ENCODE data around the gene E2F4. TPM values are rescaled to one million over a fixed set of nuclear protein-coding genes. Genes with fewer than 3 reads are reported as not detected.
A peak's percentile ranks its signal among the peaks of the same experiment; 100 is the strongest.

Gene E2F4
- total and polyA plus RNA-seq, 2 experiments from 2014 or later: 70.4 to 72.4 TPM

- TF ChIP-seq EZH2phosphoT487 (IDR thresholded peaks at IDR 0.05; ENCODE audit: low read depth, severe bottlenecking, unreplicated experiment) (no peak), CTCF (IDR thresholded peaks at IDR 0.05; ENCODE audit: poor library complexity) (no peak), EZH2 (IDR thresholded peaks at IDR 0.05; ENCODE audit: borderline replicate concordance) (no peak)
- Histone ChIP-seq H3K79me2 (peaks cover 16% of the 10 kb centered on the region), H4K20me1 (ENCODE audit: insufficient read depth, poor library complexity, severe bottlenecking) (no peaks in the 10 kb centered on the region), H2AFZ (no peak overlapping the region), H3K4me2 (peak overlapping the region; percentile 96), H3K27ac (no peak overlapping the region), H3K9me3 (ENCODE audit: low read depth) (no peaks in the 10 kb centered on the region), H3K27me3 (no peaks in the 10 kb centered on the region), H3K36me3 (replicated peaks; ENCODE audit: insufficient read depth, low read depth) (no peaks in the 10 kb centered on the region), H3K4me1 (ENCODE audit: insufficient read depth) (peaks cover 9% of the 10 kb centered on the region), H3K4me3 (peak overlapping the region; percentile 74), H3K9me2 (replicated peaks; ENCODE audit: insufficient read depth) (no peaks in the 10 kb centered on the region)
- 92% methylated on average over 9 of the region's 9 CpGs for WGBS (ENCODE audit: low lambda C conversion rate, missing lambda C conversion rate)
- no peak for DNase-seq (ENCODE audit: low spot score)
Observed at GRCh38 chr16:67228034-67228785, 36.3 kb downstream of the E2F4 start.

- no peak for TF ChIP-seq EZH2 (IDR thresholded peaks at IDR 0.05; ENCODE audit: borderline replicate concordance)
- TF ChIP-seq EZH2phosphoT487 (IDR thresholded peaks at IDR 0.05; ENCODE audit: low read depth, severe bottlenecking, unreplicated experiment): no peak
- no peak for TF ChIP-seq CTCF (IDR thresholded peaks at IDR 0.05; ENCODE audit: poor library complexity)
- no peaks in the 10 kb centered on the region for H3K9me2 ChIP-seq (replicated peaks; ENCODE audit: insufficient read depth)
Observed at GRCh38 chr16:67228905-67229304, 37.0 kb downstream of the E2F4 start.

GRCh38 chr16:67229906-67230808 is 38.2 kb downstream of the E2F4 start:
- WGBS (ENCODE audit: low lambda C conversion rate, missing lambda C conversion rate): 99% methylated on average over 32 of the region's 32 CpGs
- Histone ChIP-seq H3K79me2 (peaks cover 16% of the 10 kb centered on the region), H3K9me3 (ENCODE audit: low read depth) (no peaks in the 10 kb centered on the region), H3K4me1 (ENCODE audit: insufficient read depth) (peaks cover 9% of the 10 kb centered on the region), H3K27ac (no peak overlapping the region), H3K4me3 (no peak overlapping the region), H2AFZ (no peak overlapping the region), H3K36me3 (replicated peaks; ENCODE audit: insufficient read depth, low read depth) (no peaks in the 10 kb centered on the region), H3K4me2 (no peak overlapping the region), H4K20me1 (ENCODE audit: insufficient read depth, poor library complexity, severe bottlenecking) (no peaks in the 10 kb centered on the region), H3K9me2 (replicated peaks; ENCODE audit: insufficient read depth) (no peaks in the 10 kb centered on the region), H3K27me3 (no peaks in the 10 kb centered on the region)
- TF ChIP-seq EZH2phosphoT487 (IDR thresholded peaks at IDR 0.05; ENCODE audit: low read depth, severe bottlenecking, unreplicated experiment) (no peak), CTCF (IDR thresholded peaks at IDR 0.05; ENCODE audit: poor library complexity) (no peak), EZH2 (IDR thresholded peaks at IDR 0.05; ENCODE audit: borderline replicate concordance) (no peak)
- DNase-seq (ENCODE audit: low spot score): no peak

More at GRCh38 chr16:67228905-67229304, 37.0 kb downstream of the E2F4 start:
- no peaks in the 10 kb centered on the region for H3K36me3 ChIP-seq (replicated peaks; ENCODE audit: insufficient read depth, low read depth)
- DNase-seq (ENCODE audit: low spot score): no peak
- H3K4me1 ChIP-seq (ENCODE audit: insufficient read depth): peaks cover 9% of the 10 kb centered on the region
- no peak overlapping the region for H3K4me3 ChIP-seq
- peaks cover 16% of the 10 kb centered on the region for H3K79me2 ChIP-seq
- no peaks in the 10 kb centered on the region for H3K9me3 ChIP-seq (ENCODE audit: low read depth)
- H3K27me3 ChIP-seq: no peaks in the 10 kb centered on the region
- no peak overlapping the region for H3K4me2 ChIP-seq
- no peak overlapping the region for H3K27ac ChIP-seq
- H2AFZ ChIP-seq: no peak overlapping the region
- WGBS (ENCODE audit: low lambda C conversion rate, missing lambda C conversion rate): 95% methylated on average over 9 of the region's 9 CpGs
- H4K20me1 ChIP-seq (ENCODE audit: insufficient read depth, poor library complexity, severe bottlenecking): no peaks in the 10 kb centered on the region
